G401.6 (cell line): ENCODE data around the gene HEMK1.

Source experiments
- FAIRE-seq: peaks from 2 replicates; lab custom pipeline; 2012; peaks lifted over from hg19 to GRCh38; lab: Jason Lieb, UNC

Gene HEMK1

DNA sequence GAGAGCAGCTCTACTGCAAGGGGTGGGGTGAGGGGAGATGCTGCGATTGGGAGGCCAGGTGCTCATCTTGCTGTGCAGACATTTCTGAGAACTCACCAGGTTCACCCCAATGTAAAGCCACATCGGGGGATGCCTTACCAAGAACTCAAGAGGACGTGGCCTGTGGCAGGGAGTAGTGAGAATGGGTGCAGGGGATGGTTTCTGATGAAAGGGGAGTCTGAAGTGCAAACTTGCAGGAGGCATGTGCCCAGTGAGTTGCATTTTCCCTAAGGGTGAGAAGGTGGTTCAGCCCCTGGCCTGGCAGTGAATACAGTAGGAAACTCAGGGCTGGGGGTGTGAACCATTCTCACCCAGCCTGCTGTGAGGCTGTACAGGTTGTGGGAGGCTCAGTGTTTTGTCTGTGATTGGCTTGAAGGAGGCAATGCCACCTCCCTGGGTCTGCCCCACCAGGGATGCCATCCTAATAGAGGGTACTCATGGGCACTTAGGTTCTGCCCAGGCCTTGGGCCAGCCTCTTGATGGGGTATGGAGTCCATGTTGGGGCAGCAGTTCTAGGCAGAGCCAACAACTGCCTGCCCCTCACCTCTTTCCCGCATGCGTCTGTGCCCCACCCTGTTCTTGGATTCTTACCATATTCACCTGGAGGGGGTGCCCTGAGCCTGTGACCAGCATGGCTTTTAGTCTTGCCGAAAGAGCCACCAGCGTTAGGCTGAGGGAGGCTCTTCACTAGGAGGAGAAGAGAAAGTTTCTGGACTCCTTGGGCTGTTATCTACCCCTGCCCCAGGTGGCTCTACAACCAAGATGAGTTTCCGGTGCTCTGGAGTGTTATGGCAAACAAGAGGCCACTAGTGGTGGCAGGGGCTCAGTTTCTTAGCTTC is 4.5 kb downstream of the HEMK1 start:
- no peak for FAIRE-seq

- FAIRE-seq = no peak
Measured at GRCh38 chr3:50574444-50574831, 5.1 kb downstream of the HEMK1 start.

DNA sequence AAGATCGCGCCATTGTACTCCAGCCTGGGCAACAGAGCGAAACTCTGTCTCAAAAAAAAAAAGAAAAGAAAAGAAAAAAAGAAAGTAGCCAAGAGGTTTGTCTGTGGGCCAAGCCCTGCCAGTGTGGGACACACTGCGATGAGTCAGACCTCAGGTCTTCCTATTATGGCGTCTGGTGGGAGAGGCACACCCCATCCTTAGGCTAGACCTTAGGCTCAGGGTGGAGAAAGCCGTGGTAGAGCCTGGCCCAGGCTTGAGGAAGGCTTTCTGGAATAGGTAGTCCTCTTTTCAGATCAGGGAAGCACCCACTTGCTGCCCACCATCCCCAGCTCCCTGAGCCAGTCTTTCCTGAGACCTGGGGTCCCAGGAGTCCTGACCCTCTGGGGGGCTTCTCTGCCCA is 6.0 kb downstream of the HEMK1 start:
- FAIRE-seq = no peak

- FAIRE-seq = no peak
Measured at GRCh38 chr3:50577348-50577747, 8.0 kb downstream of the HEMK1 start.

DNA sequence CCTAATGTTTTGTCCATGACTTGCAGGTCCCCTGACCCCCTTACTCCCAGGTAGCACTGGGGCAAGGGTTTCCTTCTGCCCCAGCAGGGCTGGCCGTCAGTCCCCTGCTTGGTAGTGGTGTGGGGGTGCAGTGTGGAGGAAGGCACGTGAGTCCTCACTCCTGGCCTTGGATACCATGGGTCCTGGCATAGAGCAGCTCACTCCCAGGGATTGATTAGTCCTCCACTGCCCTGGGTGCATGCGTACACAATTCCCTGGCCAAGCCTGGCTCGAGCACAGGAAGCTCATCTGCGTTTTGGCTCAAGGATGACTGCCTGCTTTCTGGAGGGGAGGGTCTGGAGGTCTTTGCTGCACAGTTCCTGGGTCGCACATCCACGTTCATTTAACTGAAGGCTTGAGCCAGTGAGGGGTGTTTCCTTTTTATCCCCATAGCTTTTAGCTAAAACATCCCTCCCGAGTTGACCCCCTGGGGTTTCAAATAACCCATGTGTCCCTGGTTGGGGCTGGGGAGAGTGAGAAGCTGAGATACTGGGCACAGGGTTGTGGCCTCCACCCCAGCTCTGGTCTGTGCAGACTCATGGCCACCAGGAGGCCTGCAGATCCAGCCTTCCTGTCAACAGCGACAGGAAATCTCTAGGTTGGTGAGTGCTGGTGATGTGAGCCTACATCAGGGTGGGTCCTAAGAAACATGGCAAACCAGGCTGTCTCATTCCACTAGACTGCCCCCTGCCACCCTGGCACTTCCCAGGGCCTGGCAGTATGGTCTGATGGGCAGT is 11.5 kb downstream of the HEMK1 start:
- FAIRE-seq = no peak

DNA sequence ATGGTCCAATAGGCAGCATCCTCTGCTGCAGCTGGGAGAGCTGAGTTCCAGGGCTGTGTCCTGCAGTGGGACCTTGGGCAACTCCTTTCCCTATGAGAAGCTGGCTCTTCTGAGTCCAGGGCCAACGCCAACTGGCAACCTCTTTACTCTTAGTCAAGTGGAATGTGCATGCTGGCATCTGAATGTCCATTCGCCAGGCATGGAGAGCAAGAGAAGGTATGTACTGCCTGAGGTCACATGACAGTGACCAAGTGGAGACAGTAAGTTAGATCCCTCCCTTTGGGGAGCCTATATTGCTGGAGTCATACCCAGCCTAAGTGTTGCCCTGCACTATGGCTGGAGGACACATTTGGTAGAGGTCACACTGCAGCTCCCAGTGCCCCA is 12.1 kb downstream of the HEMK1 start:
- no peak for FAIRE-seq

DNA sequence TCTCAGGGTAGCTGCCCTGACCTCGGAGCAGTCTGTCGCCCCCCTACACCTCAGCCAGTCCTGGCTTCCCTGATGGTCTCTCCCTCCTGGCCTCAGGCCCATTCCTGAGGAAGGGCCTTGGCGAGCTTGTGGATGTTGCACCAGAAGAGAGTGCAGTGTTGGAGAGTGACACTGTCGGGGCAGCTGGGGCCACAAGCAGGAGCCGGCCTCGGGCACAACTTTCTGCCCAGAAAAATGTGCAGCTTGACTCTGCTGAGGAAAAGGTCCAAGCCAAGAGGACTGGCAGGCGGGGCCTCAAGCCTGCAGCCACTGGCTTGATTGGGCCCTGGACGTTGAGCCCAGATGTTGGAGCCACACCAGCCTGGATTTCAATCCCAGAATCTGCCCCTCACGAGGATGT is 12.8 kb downstream of the HEMK1 start:
- FAIRE-seq = no peak

DNA sequence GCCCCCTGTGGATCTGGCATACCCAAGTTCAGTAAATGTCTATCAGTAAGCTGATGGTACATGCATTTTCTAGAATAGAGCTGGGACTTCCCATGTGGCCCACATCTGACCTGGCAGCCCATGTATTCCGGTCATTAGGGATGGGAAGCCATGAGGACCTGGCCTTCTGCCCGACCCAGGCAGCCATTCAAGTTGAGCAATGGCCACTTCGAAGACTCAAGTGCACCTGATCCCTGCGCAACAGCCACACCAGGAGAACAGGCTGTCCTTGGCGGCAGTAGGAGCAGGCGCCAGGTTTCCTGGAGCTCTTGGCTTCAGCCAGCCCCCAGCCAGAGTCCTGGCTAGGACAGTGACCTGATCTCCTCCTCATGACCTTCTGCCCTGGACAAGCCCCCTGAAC is 14.6 kb downstream of the HEMK1 start:
- FAIRE-seq = no peak

GRCh38 chr3:50584391-50584790 is 15.1 kb downstream of the HEMK1 start:
- FAIRE-seq = no peak

- FAIRE-seq = no peak
Measured at GRCh38 chr3:50585919-50586762, 16.8 kb downstream of the HEMK1 start.

DNA sequence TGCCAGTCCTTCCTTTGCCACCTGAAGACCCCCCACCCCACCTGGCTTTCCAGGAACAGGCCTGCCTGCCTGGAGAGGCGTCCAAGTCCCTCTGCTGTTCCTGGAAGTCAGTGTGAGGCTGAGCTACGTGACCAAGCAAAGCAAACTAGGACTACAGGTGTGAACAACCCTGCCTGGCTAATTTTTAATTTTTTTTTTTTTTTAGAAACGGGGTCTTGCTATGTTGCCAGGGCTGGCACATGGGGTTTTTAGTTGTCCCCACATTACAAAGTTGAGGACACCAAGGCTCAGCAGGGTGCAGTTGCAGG is 17.4 kb downstream of the HEMK1 start:
- no peak for FAIRE-seq

GRCh38 chr3:50587373-50587772 is 18.1 kb downstream of the HEMK1 start:
- FAIRE-seq = no peak

- no peak for FAIRE-seq
Measured at GRCh38 chr3:50587806-50588758, 18.8 kb downstream of the HEMK1 start.

GRCh38 chr3:50588759-50589433 is 19.6 kb downstream of the HEMK1 start:
- no peak for FAIRE-seq

GRCh38 chr3:50591196-50591741 is 21.9 kb downstream of the HEMK1 start:
- FAIRE-seq = no peak

- FAIRE-seq = no peak
Measured at GRCh38 chr3:50592568-50592967, 23.2 kb downstream of the HEMK1 start.

DNA sequence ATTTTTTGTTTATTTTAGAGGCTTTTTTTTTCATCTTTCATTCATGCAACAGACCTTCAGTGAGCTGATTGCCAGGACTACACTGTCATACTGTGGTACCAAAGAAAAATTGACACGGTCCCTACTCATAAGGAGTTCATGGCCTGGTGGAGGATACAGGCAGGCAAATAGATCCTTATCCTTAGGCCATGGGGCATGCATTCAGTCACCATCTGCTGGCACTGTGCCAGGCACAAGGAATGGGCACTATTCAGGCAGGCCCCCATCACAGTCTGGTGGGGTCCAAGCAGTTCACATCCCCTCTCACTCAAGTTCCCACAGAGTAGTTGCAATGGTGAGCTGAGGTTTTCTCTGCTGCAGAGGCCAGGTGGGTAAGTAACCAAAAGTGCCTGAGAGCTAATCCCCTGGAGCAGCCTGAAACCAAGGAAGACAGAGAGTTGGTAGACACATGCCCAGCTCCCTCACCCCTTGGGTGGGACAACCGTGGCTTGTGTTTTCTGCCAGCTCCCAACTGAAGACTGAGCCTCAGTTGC is 25.0 kb downstream of the HEMK1 start:
- FAIRE-seq = no peak

- no peak for FAIRE-seq
Measured at GRCh38 chr3:50599115-50599715, 29.9 kb downstream of the HEMK1 start.

DNA sequence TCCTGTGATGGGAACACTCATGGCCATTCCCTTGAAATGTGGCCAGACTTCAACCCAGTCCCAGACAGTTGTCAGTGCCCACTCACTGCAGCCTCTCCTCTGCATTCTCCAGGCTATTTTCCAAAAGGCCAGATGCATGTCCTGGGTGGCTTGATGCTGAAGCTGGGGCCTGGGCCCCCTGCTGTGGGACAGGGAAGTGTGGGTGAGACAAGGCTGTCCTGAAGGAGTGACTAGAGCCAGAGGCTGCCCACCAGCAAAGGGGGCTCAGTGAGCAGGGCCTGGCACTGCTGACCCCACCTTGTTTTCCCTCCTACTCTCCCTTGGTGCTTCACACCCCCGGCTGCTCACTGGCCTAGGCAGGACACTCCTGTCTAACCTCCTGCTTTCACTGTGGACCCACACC is 30.4 kb downstream of the HEMK1 start:
- FAIRE-seq = no peak

- no peak for FAIRE-seq
Measured at GRCh38 chr3:50600141-50600753, 30.9 kb downstream of the HEMK1 start.
